ENCODE measurements around the gene WASF2. TPM values are rescaled to one million over a fixed set of nuclear protein-coding genes. Genes with fewer than 3 reads are reported as not detected.

Gene WASF2
- total RNA-seq, 1 donor from 2014 or later: 6.1 TPM

GRCh38 chr1:27374362-27375086 is 115.4 kb downstream of the WASF2 start, which contains the start of gene FCN3:
Gene FCN3 (minus strand): TSS chr1:27374824. CDS start chr1:27374818, 6 bp downstream.
- no peak for DNase-seq

GRCh38 chr1:27372808-27373690 is 116.9 kb downstream of the WASF2 start:
- DNase-seq: no peak

GRCh38 chr1:27372022-27372807 is 117.8 kb downstream of the WASF2 start:
- DNase-seq: no peak

GRCh38 chr1:27368869-27369582 is 120.9 kb downstream of the WASF2 start:
- DNase-seq: no peak

- no peak for DNase-seq
Measured at GRCh38 chr1:27367160-27367650, 122.8 kb downstream of the WASF2 start.

- DNase-seq: peak; percentile 50
Measured at GRCh38 chr1:27366411-27367159, 123.4 kb downstream of the WASF2 start, which contains the start of gene MAP3K6. Gene MAP3K6 (minus strand): TSS chr1:27366961. CDS start chr1:27366597, 364 bp downstream.

GRCh38 chr1:27366113-27366410 is 123.9 kb downstream of the WASF2 start:
- DNase-seq: peak; percentile 41

- DNase-seq: peak; percentile 80
Measured at GRCh38 chr1:27365372-27366112, 124.4 kb downstream of the WASF2 start.

GRCh38 chr1:27364696-27365371 is 125.1 kb downstream of the WASF2 start:
- no peak for DNase-seq

- DNase-seq: no peak
Measured at GRCh38 chr1:27363766-27364695, 125.9 kb downstream of the WASF2 start.

- DNase-seq: no peak
Measured at GRCh38 chr1:27361553-27361952, 128.4 kb downstream of the WASF2 start.

GRCh38 chr1:27361044-27361402 is 128.9 kb downstream of the WASF2 start:
- DNase-seq: no peak

GRCh38 chr1:27360159-27361043 is 129.6 kb downstream of the WASF2 start:
- no peak for DNase-seq

GRCh38 chr1:27359822-27360158 is 130.2 kb downstream of the WASF2 start:
- no peak for DNase-seq

- DNase-seq: no peak
Measured at GRCh38 chr1:27358928-27359313, 131.0 kb downstream of the WASF2 start.

GRCh38 chr1:27358038-27358927 is 131.7 kb downstream of the WASF2 start:
- no peak for DNase-seq
